DOHH2 (cell line): ENCODE data around the gene DNAI1.

Experiments used
- EZH2phosphoT487 ChIP-seq: fragments of 200-600 bp; sonication (generic); IDR thresholded peaks from 2 replicates; pipeline ENCODE4 v1.6.1; 2017; ENCODE audit warnings: borderline replicate concordance, mild to moderate bottlenecking, antibody characterized with exemption, low read length, moderate library complexity, mixed read lengths
- TF ChIP-seq, protein P1 (sequence below): fragments of 200-600 bp; sonication (generic); IDR thresholded peaks from one replicate; pipeline ENCODE4 v1.5.1; 2014; ENCODE audit warnings: antibody characterized with exemption, mild to moderate bottlenecking, low read depth, low read length; ENCODE audit not compliant: poor library complexity, severe bottlenecking

GRCh38 chr9:34517185-34517584, 58.6 kb downstream of the DNAI1 start:
- no peak for TF ChIP-seq EZH2phosphoT487
- TF ChIP-seq, protein P1, sequence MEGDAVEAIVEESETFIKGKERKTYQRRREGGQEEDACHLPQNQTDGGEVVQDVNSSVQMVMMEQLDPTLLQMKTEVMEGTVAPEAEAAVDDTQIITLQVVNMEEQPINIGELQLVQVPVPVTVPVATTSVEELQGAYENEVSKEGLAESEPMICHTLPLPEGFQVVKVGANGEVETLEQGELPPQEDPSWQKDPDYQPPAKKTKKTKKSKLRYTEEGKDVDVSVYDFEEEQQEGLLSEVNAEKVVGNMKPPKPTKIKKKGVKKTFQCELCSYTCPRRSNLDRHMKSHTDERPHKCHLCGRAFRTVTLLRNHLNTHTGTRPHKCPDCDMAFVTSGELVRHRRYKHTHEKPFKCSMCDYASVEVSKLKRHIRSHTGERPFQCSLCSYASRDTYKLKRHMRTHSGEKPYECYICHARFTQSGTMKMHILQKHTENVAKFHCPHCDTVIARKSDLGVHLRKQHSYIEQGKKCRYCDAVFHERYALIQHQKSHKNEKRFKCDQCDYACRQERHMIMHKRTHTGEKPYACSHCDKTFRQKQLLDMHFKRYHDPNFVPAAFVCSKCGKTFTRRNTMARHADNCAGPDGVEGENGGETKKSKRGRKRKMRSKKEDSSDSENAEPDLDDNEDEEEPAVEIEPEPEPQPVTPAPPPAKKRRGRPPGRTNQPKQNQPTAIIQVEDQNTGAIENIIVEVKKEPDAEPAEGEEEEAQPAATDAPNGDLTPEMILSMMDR, result no peak
